ENCODE results near the gene ZNF837.
A peak's percentile ranks its signal among the peaks of the same experiment; 100 is the strongest.

ZNF837 gene

DNA sequence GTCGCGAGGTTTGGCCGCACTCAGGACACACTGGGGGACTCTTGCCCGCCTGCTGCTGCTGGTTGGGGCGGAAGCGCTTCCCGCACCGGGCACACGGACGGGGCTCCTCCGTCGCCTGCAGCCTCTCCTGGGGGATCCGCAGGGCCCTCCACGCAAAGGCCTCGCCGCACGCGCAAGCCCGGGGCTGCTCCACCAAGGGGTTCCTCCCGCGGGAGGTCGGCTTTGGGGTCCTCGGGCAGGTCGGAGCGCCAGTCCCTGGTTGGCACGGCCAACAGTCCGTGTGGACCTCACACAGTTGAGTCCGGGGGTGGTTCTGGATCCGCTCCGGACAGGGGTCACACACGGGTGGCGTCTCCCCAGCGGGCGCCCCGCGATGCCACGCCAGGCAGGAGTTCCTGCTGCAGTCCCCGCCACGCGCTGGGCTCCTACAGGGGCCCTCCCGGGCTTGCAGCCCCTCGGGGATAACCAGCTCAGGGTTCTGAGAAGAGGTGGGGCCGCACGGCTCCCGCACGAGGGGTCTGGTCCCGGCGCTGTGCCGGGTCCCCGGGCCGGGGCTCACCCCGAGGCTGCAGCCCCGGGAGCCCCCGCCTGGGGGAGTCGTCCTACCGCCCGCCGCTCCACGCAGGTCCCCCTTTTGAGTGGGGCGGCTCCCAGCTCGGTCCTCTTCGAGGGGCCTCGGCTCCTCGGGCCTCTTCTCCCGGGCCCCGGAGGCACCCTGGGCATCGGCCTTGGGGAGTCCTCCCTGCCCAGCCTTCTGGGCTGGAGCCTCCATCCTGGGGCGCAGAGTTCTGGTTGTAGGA lies 12.1 kb downstream of the ZNF837 start:
- DNase-seq (ENCODE audit: low spot score) = no peak

DNA sequence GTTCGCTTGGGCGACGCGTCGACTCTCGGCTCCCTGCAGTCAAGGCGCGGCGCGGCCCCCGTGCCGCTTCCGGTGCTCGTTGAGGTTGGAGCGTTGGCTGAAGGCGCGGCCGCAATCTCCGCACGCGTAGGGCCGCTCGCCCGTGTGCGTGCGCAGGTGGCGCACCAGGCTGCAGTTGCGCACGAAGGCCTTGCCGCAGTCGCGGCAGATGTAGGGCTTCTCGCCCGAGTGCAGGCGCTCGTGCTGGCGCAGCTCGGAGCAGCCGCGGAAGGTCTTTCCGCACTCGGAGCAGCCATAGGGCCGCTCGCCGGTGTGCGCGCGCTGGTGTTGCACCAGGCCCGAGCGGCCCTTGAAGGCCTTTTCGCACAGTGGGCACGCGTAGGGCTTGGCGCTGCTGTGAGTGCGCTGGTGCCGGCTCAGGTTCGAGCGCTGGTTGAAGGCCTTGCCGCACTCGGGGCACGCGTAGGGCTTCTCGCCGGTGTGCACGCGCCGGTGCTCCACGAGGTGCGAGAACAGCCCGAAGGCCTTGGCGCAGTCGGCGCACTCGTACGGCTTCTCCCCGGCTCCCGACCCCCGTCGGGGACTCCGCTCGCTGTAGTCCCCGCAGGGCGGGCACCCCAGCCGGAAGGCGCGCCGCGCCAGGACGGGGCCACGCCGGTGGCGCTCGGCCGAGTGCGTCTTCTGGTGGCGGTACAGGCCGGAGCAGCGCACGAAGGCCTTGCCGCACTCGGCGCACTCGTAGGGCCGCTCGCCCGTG lies 13.0 kb downstream of the ZNF837 start:
- no peak for DNase-seq (ENCODE audit: low spot score)

DNA sequence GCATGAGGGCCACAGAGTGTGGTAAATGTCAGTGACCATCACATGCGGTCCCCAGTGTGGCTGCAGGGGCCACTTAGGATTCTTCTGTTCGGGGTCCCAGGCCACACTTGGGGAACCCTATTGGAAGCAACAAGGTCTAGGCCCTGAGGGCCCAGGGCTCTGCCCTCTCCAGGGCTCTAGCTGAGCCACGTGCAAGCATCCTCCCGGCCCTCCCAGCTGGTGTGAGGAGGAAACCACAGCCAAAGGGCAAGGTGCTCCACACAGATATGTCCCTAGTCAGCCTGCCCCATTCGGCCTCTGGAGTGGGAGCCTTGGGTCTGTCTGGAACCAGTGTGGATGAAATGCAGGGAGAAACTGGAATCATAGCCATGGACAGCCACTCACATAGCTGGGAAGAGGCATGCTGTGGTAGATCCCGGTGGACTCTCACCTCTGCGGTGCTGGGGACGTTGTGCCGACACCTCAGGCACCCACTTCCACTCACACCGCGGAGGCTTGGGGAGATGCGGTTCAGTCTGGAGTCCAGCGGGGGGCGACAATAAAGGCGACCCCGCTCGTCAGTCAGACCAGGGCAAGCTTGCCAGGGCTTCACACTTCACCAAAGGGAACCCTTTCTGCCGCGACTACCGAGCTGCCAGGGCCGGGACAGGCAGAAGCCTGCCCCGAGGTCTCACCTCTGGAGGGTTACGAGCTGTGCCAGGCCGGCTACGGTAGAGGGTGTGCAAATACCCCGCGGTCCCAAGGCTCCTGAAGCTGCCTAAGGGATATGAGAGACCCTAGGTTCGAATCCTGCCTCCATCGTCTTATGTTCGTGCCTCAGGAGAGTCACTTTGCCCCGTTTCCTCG lies 14.0 kb downstream of the ZNF837 start:
- DNase-seq (ENCODE audit: low spot score) = no peak

DNA sequence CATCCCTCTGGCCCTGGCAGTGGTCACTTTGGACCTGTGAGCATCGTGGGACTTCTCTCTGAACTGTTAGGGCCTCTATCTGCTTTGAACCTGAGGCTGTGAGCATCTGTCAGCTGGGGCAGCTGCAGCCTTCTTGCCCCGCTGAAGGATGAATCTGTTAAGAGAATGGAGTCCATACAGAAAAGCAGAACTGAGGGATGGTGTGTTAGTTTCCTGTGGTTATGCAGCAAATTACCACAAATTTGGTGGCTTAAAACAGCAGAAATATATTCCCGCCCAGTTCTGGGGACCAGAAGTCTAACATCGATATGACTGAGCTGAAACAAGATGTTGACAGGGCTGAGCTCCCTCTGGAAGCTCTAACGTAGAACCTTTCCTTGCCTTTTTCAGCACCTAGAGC lies 16.7 kb downstream of the ZNF837 start:
- DNase-seq (ENCODE audit: low spot score) = no peak

DNA sequence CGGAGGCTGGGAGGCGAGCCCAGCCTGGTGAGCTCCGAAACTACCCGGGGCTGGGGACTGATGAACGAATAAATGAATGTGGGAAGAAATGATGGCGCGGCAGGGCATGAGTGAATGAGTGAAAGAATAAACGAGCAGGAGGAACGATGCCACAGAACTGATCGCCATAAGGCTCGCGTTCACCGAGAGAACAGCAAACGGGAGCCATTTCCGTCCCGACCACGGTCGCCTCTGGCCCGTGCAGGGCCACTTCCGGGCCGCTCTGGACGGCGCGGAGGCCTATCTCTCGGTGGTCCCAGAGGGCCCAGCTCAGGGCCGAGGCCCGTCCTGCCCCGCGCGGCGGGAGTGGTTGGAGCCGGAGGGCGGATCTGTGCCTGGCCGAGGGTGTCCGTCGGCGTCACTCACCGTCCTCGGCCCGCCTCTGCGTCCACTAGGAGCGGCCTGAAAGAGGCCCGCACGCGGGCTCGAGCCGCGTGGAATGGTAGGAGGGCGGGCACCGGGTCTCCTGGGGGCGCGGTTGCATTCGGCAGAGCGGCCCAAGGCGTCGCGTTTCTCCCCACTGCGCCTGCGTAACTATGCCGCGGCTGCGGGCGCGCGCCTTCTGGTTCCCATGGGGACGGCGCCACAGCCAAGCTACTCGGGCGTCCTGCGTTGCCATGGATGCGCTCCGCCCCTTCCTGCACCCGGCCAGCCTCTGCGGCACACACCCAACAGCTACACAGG lies 18.4 kb downstream of the ZNF837 start, which contains the start of gene ZNF497:
Gene ZNF497 (minus strand): TSS at position 480 of the 723 bp plus-strand sequence. CDS start 5,116 bp downstream, outside the sequence.
- peak; percentile 99 for DNase-seq (ENCODE audit: low spot score)

DNA sequence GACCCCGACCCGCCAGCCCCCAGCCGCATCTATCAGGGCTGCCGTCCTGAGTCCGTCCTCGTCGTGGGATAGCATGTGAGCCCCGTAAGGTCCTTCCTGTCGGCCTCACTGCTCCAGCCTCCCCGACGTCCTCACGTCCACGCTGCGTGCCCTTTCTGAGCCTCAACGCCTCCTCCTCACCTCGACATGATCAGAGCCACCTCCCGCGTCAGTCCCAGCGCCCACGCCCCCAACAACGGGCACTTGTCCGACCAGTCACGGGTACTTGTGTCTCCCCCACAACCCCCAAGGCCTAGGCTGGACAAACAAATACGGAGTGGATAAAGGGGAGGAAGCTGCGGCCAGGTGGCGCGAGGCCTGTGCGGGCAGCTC lies 18.9 kb downstream of the ZNF837 start:
- peak; percentile 40 for DNase-seq (ENCODE audit: low spot score)

DNA sequence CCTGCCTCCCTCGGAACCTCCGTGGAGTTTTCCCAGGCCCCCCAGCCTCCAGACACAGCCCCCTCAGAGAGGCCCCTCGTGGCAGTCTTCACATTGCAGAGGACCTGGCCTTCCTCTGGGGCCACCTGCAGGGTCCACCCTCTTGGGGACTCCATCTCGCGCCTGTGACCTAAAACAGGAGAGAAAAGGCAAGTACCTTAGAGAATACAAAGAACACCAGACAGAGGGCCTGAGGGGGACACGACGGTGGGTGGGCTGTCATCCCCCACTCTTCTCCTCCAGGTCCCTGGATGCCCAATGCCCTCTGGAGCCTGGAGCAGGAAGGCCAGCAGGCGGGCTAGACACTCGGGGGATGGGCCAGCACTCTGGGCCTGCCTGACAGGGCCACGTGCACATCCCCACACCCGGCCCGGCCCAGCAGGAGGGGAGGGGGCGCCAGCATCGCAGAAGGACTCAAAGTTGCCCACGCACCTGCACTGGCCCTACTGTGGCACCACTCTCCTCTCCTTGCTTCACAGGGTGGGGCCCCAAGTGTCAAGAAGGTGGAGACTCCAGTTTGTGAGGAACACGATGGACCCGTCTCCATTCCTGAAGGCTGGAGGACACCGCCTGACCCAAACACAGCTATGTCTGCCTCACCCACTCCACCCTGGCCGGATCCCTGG lies 23.2 kb downstream of the ZNF837 start:
- no peak for DNase-seq (ENCODE audit: low spot score)

DNA sequence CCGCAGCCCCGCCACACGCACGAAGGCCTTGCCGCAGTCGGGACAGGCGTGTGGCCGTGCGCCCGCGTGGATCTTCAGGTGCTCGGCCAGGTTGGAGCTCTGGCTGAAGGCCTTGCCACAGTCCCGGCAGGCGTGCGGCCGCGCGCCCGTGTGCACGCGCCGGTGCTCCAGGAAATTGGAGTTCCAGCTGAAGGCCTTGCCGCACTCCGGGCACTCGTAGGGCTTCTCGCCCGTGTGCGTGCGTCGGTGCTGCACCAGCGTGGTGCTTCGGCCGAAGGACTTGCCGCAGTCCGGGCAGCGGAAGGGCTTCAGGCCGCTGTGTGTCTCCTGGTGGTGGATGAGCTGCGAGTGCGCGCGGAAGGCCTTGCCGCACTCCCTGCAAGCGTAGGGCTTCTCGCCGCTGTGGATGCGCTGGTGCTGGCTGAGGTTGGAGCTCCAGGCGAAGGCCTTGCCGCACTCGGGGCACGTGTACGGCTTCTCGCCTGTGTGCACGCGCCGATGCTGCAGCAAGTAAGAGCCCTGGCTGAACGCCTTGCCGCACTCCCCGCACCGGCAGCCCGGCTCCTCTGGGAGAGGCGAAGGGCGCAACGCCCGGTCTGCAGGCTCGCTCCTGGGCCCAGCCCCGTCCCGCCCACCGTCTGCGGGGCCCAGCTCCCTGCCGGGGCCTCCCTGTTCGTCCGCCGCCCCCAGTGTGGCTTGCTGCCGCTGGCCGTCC lies 23.9 kb downstream of the ZNF837 start:
- DNase-seq (ENCODE audit: low spot score) = no peak

DNA sequence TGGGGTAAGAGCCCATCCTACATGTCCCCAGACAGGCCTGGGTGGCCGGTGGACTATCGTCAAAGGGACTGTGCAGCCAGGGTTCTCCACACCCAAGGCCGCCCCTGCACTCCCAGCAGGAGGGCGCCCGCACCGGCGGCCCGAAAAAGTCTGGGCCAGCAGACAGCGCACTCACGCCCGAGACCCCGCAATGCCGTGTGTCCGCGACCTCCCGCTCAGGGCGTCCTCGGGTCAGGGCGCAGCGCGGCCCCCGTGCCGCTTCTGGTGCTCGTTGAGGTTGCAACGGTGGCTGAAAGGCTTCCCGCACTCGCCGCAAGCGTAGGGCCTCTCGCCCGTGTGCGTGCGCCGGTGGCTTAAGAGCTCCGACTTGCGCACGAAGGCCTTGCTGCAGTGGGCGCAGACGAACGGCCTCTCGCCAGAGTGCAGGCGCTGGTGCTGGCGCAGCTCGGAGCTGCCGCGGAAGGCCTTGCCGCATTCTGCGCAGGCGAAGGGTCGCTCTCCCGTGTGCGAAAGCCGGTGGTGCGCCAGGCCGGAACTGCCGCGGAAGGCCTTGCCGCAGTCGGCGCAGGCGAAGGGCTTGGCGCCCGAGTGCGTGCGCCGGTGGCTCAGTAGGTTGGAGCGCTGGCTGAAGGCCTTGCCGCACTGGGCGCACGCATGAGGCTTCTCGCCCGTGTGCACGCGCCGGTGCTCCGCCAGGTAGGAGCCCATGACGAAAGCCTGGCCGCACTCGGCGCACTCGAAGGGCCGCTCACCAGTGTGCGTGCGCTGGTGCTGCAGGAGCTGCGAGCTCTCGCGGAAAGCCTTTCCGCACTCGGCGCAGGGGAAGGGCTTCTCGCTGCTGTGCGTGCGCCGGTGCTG lies 24.7 kb downstream of the ZNF837 start:
- DNase-seq (ENCODE audit: low spot score) = no peak

DNA sequence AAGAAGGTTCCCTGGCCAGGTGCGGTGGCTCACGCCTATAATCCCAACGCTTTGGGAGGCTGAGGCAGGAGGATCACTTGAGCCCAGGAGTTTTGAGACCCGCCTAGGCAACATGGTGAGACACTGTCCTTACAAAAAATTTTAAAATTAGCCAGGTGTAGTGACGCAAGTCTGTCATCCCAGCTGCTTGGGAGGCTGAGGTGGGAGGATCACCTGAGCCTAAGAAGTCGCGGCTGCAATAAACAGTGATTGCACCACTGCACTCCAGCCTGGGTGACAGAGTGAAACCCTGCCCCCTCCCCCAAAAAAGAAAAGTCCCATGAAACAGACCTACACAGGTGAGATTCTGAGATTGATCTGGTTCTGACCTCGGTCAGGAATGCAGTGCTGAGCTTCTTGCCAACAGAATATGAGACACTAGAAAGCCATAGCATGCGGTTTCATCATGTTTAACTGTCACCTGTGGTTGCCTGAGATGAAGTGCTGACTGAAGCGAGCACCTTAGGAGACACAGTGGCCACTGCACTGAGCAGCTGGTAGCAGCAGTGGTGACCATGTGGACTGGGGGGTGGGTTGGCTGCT lies 25.5 kb downstream of the ZNF837 start:
- no peak for DNase-seq (ENCODE audit: low spot score)

DNA sequence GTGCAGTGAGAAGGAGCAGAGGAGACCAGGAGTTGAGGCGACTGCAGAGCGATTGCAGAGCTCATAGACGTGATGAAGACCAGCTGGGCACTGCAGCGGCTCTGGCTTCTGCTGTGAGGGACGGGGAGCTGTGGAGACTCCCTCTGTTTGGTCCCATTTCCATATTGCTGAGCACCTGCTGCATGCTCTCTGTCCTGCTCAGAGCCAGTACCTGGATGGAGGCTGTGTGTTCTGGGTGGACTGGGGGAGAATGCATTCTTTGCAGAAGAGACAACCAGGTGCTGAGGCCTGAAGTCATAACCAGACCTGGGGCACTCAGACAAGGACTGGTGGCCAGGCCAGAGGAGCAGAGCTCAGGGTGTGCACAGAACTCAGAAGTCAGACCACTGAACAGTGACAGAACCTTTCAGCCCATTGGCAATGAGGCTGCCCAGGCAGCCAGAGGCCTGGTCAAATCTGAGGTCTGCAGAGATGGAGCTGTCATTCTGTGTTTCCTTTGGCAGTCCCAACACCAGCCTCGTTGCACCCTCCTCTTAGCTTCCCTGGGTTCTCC lies 26.3 kb downstream of the ZNF837 start:
- DNase-seq (ENCODE audit: low spot score) = no peak

DNA sequence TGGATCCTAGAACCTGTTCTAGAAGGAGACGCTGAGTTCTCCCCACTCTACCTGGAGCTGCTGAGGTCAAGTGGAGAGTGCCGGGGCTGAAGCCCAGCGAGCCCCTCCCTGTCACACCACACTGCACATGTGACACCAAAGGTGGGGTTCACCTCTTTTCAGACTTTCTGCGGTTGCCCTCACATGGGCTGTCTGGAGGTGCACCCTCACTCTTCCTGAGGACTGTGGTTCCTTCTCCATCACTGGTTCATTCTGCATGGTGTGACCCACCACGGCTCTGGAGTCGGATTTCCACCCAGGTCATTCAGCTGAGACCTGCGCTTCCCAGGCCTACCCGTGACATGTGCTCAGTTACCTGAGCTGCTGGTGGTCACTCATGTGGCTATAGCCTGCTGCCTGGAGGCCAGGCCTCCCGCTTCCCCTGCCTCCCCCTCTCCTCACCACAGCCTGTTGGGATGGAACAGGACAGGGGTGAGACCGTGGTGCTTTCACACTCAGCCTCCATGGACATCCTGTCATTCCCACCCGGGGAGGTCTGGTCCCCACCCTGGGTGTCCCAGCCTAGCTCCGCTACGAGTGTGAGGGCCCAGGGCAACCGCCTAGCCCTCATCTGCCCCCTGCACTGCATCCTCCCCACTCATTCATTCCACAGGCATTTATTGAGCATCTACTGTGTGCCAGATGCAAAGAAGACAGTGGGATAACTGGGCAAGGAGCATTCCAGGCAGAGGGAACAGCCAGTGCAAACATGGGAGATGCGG lies 26.9 kb downstream of the ZNF837 start:
- DNase-seq (ENCODE audit: low spot score) = no peak

DNA sequence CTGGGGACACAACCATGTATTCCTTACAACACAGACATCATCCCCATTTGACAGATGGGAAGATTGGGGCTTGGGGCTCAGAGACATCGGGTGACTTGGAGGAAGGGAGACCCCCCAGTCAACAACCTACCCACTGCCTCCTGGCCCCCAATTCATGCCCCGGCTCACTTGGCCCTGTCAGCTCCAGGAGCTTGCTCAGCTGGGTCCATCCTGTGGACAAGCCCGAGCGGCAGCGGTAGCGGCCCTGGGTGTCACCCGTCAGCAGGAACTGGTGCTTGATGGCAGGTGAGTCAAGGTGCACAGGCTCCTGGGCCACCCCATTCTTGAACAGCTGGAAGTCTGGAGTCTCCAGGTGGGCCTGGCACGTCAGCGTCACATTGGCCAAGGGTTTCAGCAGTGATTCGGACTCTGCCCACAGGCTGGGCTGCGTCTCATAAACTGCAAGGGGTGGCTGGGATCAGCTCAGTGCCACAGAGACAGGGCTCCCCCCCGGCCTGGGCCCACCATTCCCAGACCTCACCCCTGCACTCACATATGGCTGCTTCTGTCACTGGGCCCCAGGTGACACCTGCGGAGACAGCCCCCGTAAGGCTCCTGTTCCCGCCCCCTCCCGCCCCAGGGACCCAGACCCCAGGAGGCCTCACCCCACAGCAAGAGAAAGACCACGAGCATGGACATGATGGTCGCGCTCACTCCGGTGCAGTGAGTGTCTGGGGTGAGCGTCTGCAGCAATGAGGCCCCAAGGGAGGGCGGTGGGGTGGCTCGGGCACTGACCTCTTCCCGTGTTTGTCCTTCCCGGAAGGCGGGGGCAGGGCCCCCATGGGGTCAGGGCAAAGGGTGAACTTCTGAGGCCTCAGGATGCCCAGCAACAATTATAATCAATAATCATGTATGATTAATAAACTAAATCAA lies 27.8 kb downstream of the ZNF837 start, which contains the start of gene A1BG:
Gene A1BG (minus strand): TSS at position 733 of the 912 bp plus-strand sequence. CDS start 55 bp downstream, at position 678.
- no peak for DNase-seq (ENCODE audit: low spot score)

DNA sequence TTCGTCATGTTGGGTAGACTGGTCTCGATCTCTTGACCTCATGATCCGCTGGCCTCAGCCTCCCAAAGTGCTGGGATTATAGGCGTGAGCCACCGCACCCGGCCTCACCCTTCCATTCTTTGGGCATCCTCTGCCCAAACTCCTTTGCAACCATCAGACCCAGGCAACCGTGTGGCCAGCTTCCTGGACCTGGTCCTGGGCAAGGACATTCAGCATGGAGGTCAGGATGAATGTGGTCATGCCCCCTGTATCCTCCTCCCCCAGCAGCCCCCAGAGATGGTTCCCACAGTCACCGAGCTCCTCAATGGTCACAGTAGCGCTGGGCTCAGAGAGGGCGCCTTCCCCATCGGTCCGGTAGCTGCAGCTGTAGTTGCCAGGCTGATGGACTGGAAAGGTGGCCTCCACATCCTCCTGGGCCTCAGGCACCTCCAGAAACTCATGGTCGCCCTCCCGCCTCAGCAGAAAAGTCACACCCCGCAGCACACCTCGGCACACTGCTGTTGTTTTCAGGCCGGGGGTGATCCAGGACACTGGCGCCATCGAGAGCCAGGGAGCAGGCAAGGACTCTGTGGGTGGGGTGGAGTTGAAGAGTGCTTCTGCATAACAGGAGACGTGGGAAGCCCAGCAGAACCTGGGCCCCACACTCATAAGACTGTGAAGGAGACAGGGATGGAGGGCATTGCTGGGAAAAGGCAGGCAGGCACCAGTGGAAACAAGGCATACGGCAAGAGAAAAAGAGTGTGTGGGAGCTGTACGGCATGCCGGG lies 28.7 kb downstream of the ZNF837 start:
- no peak for DNase-seq (ENCODE audit: low spot score)

DNA sequence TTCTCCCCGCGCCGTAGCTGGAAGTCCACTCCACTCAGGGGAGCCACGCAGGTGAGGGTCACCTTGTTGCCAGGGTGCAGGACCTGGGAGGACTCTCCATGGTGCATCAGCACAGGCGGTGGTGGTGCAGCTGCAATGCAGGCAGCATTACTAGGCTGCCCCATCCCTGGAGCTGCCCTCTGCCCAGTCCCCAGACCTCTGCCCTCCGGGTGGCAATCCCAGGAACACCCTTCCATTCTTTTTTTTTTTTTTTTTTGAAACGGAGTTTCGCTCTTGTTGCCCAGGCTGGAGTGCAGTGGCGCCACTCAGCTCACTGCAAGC lies 29.3 kb downstream of the ZNF837 start:
- DNase-seq (ENCODE audit: low spot score) = no peak

DNA sequence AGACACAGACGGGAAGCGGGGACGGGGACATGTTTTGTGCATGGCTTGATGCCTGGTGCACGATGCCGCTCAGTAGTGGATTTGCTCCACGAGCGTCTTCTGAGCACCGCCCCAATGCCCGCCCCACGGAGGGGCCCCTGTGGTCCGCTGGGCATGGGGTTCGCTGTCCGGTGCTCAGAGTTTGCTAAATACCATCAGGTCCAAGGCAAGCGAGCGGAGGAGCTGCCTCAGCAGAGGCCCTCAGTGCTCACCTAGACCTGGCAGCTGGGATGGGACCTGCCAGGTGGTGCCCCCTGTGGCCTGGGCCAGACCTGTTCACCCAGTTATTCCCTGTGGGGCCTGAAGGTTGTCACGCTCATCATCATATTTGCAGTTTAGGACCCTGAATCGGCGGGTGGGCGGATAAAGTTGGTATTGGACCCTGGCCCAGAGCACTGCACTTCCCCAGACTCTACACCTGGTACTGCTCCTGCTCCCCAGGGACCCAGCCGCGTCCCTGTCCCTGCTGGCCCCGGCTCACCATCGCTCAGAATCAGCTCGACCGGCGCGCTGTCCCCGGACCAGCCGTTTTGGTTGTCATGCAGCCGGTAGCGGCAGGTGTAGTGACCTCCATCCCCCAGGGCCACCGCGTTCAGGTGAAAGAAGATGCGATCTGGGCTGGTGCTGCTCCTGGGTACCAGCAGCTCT lies 29.8 kb downstream of the ZNF837 start:
- DNase-seq (ENCODE audit: low spot score) = no peak
